ENCODE results near the gene DOCK4.
"Not testable (repeated sequence)": the region's sequence is repeated elsewhere in the genome, so short reads cannot be mapped to it uniquely, and the experiment has no call there.

Gene DOCK4

GRCh38 chr7:112206238-112206990 is at the start of gene DOCK4, which contains the start of gene ZNF277:
Gene DOCK4 (minus strand): TSS chr7:112206399. CDS start chr7:112206138, 261 bp downstream.
Gene ZNF277 (plus strand): TSS chr7:112206695. CDS start chr7:112206717, 22 bp downstream.
- peak within 1 kb of the TSS; percentile 97 for H3K27ac Mint-ChIP-seq
- H3K4me3 Mint-ChIP-seq: peak within 1 kb of the TSS; percentile 87
- intact Hi-C loops (cut with micrococcal nuclease): loop anchor here (2.0 to 5.0 kb wide), 6 partner anchors 94 to 644 kb away; partner anchors contain the start of genes IFRD1 and IMMP2L
- H3K4me1 Mint-ChIP-seq (ENCODE audit: low read depth): peaks cover 40% of the 10 kb centered on the region
- H3K27me3 Mint-ChIP-seq: no peaks in the 10 kb centered on the region
- no peaks in the 10 kb centered on the region for H3K9me3 Mint-ChIP-seq
- H3K36me3 Mint-ChIP-seq (ENCODE audit: low read depth): peaks cover 26% of the 10 kb centered on the region

- Mint-ChIP-seq H3K4me1 (ENCODE audit: low read depth) (peaks cover 6% of the 10 kb centered on the region), H3K27ac (no peak overlapping the region), H3K27me3 (no peaks in the 10 kb centered on the region), H3K9me3 (no peaks in the 10 kb centered on the region), H3K4me3 (no peak overlapping the region), H3K36me3 (ENCODE audit: low read depth) (no peaks in the 10 kb centered on the region)
- intact Hi-C loops (cut with micrococcal nuclease): no loop called here
These were observed 49.2 kb upstream of the DOCK4 start for GRCh38 chr7:112255388-112255720.

- Mint-ChIP-seq H3K36me3 (ENCODE audit: low read depth) (no peaks in the 10 kb centered on the region), H3K4me3 (no peak overlapping the region), H3K27me3 (no peaks in the 10 kb centered on the region), H3K27ac (no peak overlapping the region), H3K4me1 (ENCODE audit: low read depth) (peaks cover 6% of the 10 kb centered on the region), H3K9me3 (no peaks in the 10 kb centered on the region)
- intact Hi-C loops (cut with micrococcal nuclease): no loop called here
These were observed 48.6 kb upstream of the DOCK4 start for GRCh38 chr7:112254709-112255387.

- Mint-ChIP-seq H3K9me3 (no peaks in the 10 kb centered on the region), H3K27ac (no peak overlapping the region), H3K27me3 (no peaks in the 10 kb centered on the region), H3K4me1 (ENCODE audit: low read depth) (peaks cover 6% of the 10 kb centered on the region), H3K4me3 (no peak overlapping the region), H3K36me3 (ENCODE audit: low read depth) (no peaks in the 10 kb centered on the region)
- intact Hi-C loops (cut with micrococcal nuclease): no loop called here
These were observed 48.0 kb upstream of the DOCK4 start for GRCh38 chr7:112254156-112254555.

GRCh38 chr7:112252691-112253090 is 46.5 kb upstream of the DOCK4 start:
- H3K4me1 Mint-ChIP-seq (ENCODE audit: low read depth): peaks cover 6% of the 10 kb centered on the region
- intact Hi-C loops (cut with micrococcal nuclease): no loop called here
- H3K9me3 Mint-ChIP-seq: no peaks in the 10 kb centered on the region
- H3K4me3 Mint-ChIP-seq: no peak overlapping the region
- no peaks in the 10 kb centered on the region for H3K36me3 Mint-ChIP-seq (ENCODE audit: low read depth)
- no peaks in the 10 kb centered on the region for H3K27me3 Mint-ChIP-seq
- H3K27ac Mint-ChIP-seq: no peak overlapping the region

- Mint-ChIP-seq H3K27ac (no peak overlapping the region), H3K4me3 (no peak overlapping the region), H3K4me1 (ENCODE audit: low read depth) (peaks cover 6% of the 10 kb centered on the region), H3K36me3 (ENCODE audit: low read depth) (no peaks in the 10 kb centered on the region), H3K9me3 (no peaks in the 10 kb centered on the region), H3K27me3 (no peaks in the 10 kb centered on the region)
- intact Hi-C loops (cut with micrococcal nuclease): no loop called here
These were observed 45.9 kb upstream of the DOCK4 start for GRCh38 chr7:112252141-112252540.

GRCh38 chr7:112249967-112250366 is 43.8 kb upstream of the DOCK4 start:
- H3K36me3 Mint-ChIP-seq (ENCODE audit: low read depth); H3K9me3 Mint-ChIP-seq; intact Hi-C loops (cut with micrococcal nuclease); H3K27me3 Mint-ChIP-seq; H3K27ac Mint-ChIP-seq; H3K4me1 Mint-ChIP-seq (ENCODE audit: low read depth); H3K4me3 Mint-ChIP-seq: not testable (repeated sequence)

GRCh38 chr7:112248598-112248997 is 42.4 kb upstream of the DOCK4 start:
- H3K9me3 Mint-ChIP-seq: no peaks in the 10 kb centered on the region
- H3K27me3 Mint-ChIP-seq: no peaks in the 10 kb centered on the region
- no peak overlapping the region for H3K27ac Mint-ChIP-seq
- H3K4me3 Mint-ChIP-seq: no peak overlapping the region
- peaks cover 6% of the 10 kb centered on the region for H3K4me1 Mint-ChIP-seq (ENCODE audit: low read depth)
- intact Hi-C loops (cut with micrococcal nuclease): no loop called here
- no peaks in the 10 kb centered on the region for H3K36me3 Mint-ChIP-seq (ENCODE audit: low read depth)

GRCh38 chr7:112238852-112239610 is 32.8 kb upstream of the DOCK4 start:
- no peaks in the 10 kb centered on the region for H3K4me1 Mint-ChIP-seq (ENCODE audit: low read depth)
- H3K27me3 Mint-ChIP-seq: no peaks in the 10 kb centered on the region
- no peaks in the 10 kb centered on the region for H3K36me3 Mint-ChIP-seq (ENCODE audit: low read depth)
- H3K9me3 Mint-ChIP-seq: peaks cover 38% of the 10 kb centered on the region
- no peak overlapping the region for H3K27ac Mint-ChIP-seq
- intact Hi-C loops (cut with micrococcal nuclease): no loop called here
- H3K4me3 Mint-ChIP-seq: no peak overlapping the region

- no peaks in the 10 kb centered on the region for H3K36me3 Mint-ChIP-seq (ENCODE audit: low read depth)
- H3K27me3 Mint-ChIP-seq: no peaks in the 10 kb centered on the region
- intact Hi-C loops (cut with micrococcal nuclease): no loop called here
- H3K9me3 Mint-ChIP-seq: peaks cover 38% of the 10 kb centered on the region
- H3K27ac Mint-ChIP-seq: no peak overlapping the region
- H3K4me1 Mint-ChIP-seq (ENCODE audit: low read depth): no peaks in the 10 kb centered on the region
- H3K4me3 Mint-ChIP-seq: no peak overlapping the region
These were observed 32.1 kb upstream of the DOCK4 start for GRCh38 chr7:112238330-112238729.

- Mint-ChIP-seq H3K27me3 (no peaks in the 10 kb centered on the region), H3K36me3 (ENCODE audit: low read depth) (no peaks in the 10 kb centered on the region), H3K9me3 (peaks cover 37% of the 10 kb centered on the region), H3K4me3 (no peak overlapping the region), H3K4me1 (ENCODE audit: low read depth) (no peaks in the 10 kb centered on the region), H3K27ac (no peak overlapping the region)
- intact Hi-C loops (cut with micrococcal nuclease): no loop called here
These were observed 30.4 kb upstream of the DOCK4 start for GRCh38 chr7:112236597-112236996.

GRCh38 chr7:112234147-112234546 is 27.9 kb upstream of the DOCK4 start:
- H3K4me1 Mint-ChIP-seq (ENCODE audit: low read depth): peaks cover 6% of the 10 kb centered on the region
- no peaks in the 10 kb centered on the region for H3K36me3 Mint-ChIP-seq (ENCODE audit: low read depth)
- no peak overlapping the region for H3K27ac Mint-ChIP-seq
- no peaks in the 10 kb centered on the region for H3K27me3 Mint-ChIP-seq
- peaks cover 13% of the 10 kb centered on the region for H3K9me3 Mint-ChIP-seq
- no peak overlapping the region for H3K4me3 Mint-ChIP-seq
- intact Hi-C loops (cut with micrococcal nuclease): no loop called here

GRCh38 chr7:112233048-112233697 is 27.0 kb upstream of the DOCK4 start:
- Mint-ChIP-seq H3K4me3 (no peak overlapping the region), H3K36me3 (ENCODE audit: low read depth) (no peaks in the 10 kb centered on the region), H3K9me3 (peaks cover 9% of the 10 kb centered on the region), H3K27ac (no peak overlapping the region), H3K4me1 (ENCODE audit: low read depth) (peaks cover 10% of the 10 kb centered on the region), H3K27me3 (no peaks in the 10 kb centered on the region)
- intact Hi-C loops (cut with micrococcal nuclease): no loop called here
